ENCODE results near the gene MS4A8.

Gene MS4A8

GRCh38 chr11:60734279-60734678 lies 34.9 kb downstream of the MS4A8 start:
- H3K9ac ChIP-seq (ENCODE audit: low read length): no peak overlapping the region
- H2AFZ ChIP-seq (ENCODE audit: low read depth, low read length, severe bottlenecking): no peak overlapping the region
- H3K36me3 ChIP-seq (ENCODE audit: low read length): no peaks in the 10 kb centered on the region
- H3K27me3 ChIP-seq (ENCODE audit: low read length): no peaks in the 10 kb centered on the region
- H3K79me2 ChIP-seq (ENCODE audit: insufficient read depth, low read length): no peaks in the 10 kb centered on the region
- H3K4me3 ChIP-seq (ENCODE audit: insufficient read depth, low read length, poor library complexity, severe bottlenecking): no peak overlapping the region
- no peaks in the 10 kb centered on the region for H3K9me2 ChIP-seq (replicated peaks; ENCODE audit: insufficient read depth, low read length)
- no peak overlapping the region for H3K4me2 ChIP-seq (ENCODE audit: low read depth, low read length, poor library complexity, severe bottlenecking)
- H3K27ac ChIP-seq (ENCODE audit: low read depth, low read length): no peak overlapping the region
- no peaks in the 10 kb centered on the region for H3F3A ChIP-seq (ENCODE audit: insufficient read depth)
- H4K20me1 ChIP-seq (ENCODE audit: low read depth, low read length): no peaks in the 10 kb centered on the region
- TF ChIP-seq, protein P1, sequence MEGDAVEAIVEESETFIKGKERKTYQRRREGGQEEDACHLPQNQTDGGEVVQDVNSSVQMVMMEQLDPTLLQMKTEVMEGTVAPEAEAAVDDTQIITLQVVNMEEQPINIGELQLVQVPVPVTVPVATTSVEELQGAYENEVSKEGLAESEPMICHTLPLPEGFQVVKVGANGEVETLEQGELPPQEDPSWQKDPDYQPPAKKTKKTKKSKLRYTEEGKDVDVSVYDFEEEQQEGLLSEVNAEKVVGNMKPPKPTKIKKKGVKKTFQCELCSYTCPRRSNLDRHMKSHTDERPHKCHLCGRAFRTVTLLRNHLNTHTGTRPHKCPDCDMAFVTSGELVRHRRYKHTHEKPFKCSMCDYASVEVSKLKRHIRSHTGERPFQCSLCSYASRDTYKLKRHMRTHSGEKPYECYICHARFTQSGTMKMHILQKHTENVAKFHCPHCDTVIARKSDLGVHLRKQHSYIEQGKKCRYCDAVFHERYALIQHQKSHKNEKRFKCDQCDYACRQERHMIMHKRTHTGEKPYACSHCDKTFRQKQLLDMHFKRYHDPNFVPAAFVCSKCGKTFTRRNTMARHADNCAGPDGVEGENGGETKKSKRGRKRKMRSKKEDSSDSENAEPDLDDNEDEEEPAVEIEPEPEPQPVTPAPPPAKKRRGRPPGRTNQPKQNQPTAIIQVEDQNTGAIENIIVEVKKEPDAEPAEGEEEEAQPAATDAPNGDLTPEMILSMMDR (IDR thresholded peaks at IDR 0.05; ENCODE audit: insufficient read depth, low read length, poor library complexity, severe bottlenecking): no peak
- TF ChIP-seq EZH2phosphoT487 (conservative IDR thresholded peaks at IDR 0.05; ENCODE audit: low read length): no peak
- no peaks in the 10 kb centered on the region for H3K9me3 ChIP-seq (ENCODE audit: insufficient read depth, low read length)

- no peak overlapping the region for H3K27ac ChIP-seq (ENCODE audit: low read depth, low read length)
- H4K20me1 ChIP-seq (ENCODE audit: low read depth, low read length): no peaks in the 10 kb centered on the region
- no peak for TF ChIP-seq EZH2phosphoT487 (conservative IDR thresholded peaks at IDR 0.05; ENCODE audit: low read length)
- TF ChIP-seq, protein P1 (IDR thresholded peaks at IDR 0.05; ENCODE audit: insufficient read depth, low read length, poor library complexity, severe bottlenecking): no peak
- no peaks in the 10 kb centered on the region for H3K36me3 ChIP-seq (ENCODE audit: low read length)
- no peaks in the 10 kb centered on the region for H3K9me3 ChIP-seq (ENCODE audit: insufficient read depth, low read length)
- H3K9me2 ChIP-seq (replicated peaks; ENCODE audit: insufficient read depth, low read length): no peaks in the 10 kb centered on the region
- H2AFZ ChIP-seq (ENCODE audit: low read depth, low read length, severe bottlenecking): no peak overlapping the region
- no peak overlapping the region for H3K4me3 ChIP-seq (ENCODE audit: insufficient read depth, low read length, poor library complexity, severe bottlenecking)
- no peak overlapping the region for H3K4me2 ChIP-seq (ENCODE audit: low read depth, low read length, poor library complexity, severe bottlenecking)
- no peaks in the 10 kb centered on the region for H3K27me3 ChIP-seq (ENCODE audit: low read length)
- H3K79me2 ChIP-seq (ENCODE audit: insufficient read depth, low read length): no peaks in the 10 kb centered on the region
- H3F3A ChIP-seq (ENCODE audit: insufficient read depth): no peaks in the 10 kb centered on the region
- no peak overlapping the region for H3K9ac ChIP-seq (ENCODE audit: low read length)
Observed at GRCh38 chr11:60739114-60739513, 39.7 kb downstream of the MS4A8 start.

DNA sequence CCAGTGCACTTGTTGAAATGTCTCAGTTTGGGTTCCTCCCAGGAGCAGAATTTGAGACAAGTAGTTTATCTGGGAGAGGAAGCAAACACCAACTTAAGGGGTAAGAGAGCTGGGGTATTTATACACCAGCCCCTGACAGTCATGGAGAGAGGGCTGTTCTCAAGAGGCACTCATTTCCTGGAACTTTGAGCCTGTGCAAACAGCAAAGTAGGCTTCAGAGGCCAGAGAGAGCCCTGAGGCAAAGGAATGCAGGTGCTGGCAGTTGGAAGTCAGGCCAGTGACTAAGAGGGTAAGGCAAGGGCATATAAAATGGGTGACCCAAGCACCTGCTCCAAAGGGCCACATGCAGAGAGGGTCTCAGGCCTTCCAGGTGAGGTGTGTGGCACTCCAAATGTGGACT lies 41.2 kb downstream of the MS4A8 start:
- Histone ChIP-seq H4K20me1 (ENCODE audit: low read depth, low read length) (no peaks in the 10 kb centered on the region), H3K27ac (ENCODE audit: low read depth, low read length) (no peak overlapping the region), H3K9me2 (replicated peaks; ENCODE audit: insufficient read depth, low read length) (no peaks in the 10 kb centered on the region), H3K4me2 (ENCODE audit: low read depth, low read length, poor library complexity, severe bottlenecking) (no peak overlapping the region), H3K9me3 (ENCODE audit: insufficient read depth, low read length) (no peaks in the 10 kb centered on the region), H3F3A (ENCODE audit: insufficient read depth) (no peaks in the 10 kb centered on the region), H3K79me2 (ENCODE audit: insufficient read depth, low read length) (no peaks in the 10 kb centered on the region), H3K36me3 (ENCODE audit: low read length) (no peaks in the 10 kb centered on the region), H2AFZ (ENCODE audit: low read depth, low read length, severe bottlenecking) (no peak overlapping the region), H3K27me3 (ENCODE audit: low read length) (0 out of 2 replicates have a peak, but pooled peaks cover 2% of the 10 kb centered on the region), H3K4me3 (ENCODE audit: insufficient read depth, low read length, poor library complexity, severe bottlenecking) (no peak overlapping the region), H3K9ac (ENCODE audit: low read length) (no peak overlapping the region)
- TF ChIP-seq, protein P1 (IDR thresholded peaks at IDR 0.05; ENCODE audit: insufficient read depth, low read length, poor library complexity, severe bottlenecking): no peak
- TF ChIP-seq EZH2phosphoT487 (conservative IDR thresholded peaks at IDR 0.05; ENCODE audit: low read length): no peak

Data from SU-DHL-6 (cell line).